Ramos (cell line): ENCODE results near the gene SNX9.

Experiments used
- in situ Hi-C: fragments of 300-500 bp; cut with MboI; formaldehyde crosslinking; loops from one replicate; pipeline ENCODE4 v1.14.3; 2022; ENCODE audit warnings: low sequenced_read_pairs; ENCODE audit not compliant: unreplicated experiment

The SNX9 gene

GRCh38 chr6:157984128-157984527, 161.1 kb downstream of the SNX9 start:
- in situ Hi-C loops: no loop called here

- in situ Hi-C loops: no loop called here
Observed at GRCh38 chr6:157984686-157985225, 161.7 kb downstream of the SNX9 start.

GRCh38 chr6:157985378-157986155, 162.5 kb downstream of the SNX9 start:
- in situ Hi-C loops: no loop called here

GRCh38 chr6:157987788-157988699, 165.0 kb downstream of the SNX9 start:
- in situ Hi-C loops: no loop called here

GRCh38 chr6:157988700-157989063, 165.6 kb downstream of the SNX9 start:
- in situ Hi-C loops: no loop called here

- in situ Hi-C loops: no loop called here
Observed at GRCh38 chr6:157989541-157990289, 166.7 kb downstream of the SNX9 start.

GRCh38 chr6:157990321-157991066, 167.4 kb downstream of the SNX9 start:
- in situ Hi-C loops: no loop called here

- in situ Hi-C loops: no loop called here
Observed at GRCh38 chr6:157991067-157991432, 168.0 kb downstream of the SNX9 start.

- in situ Hi-C loops: no loop called here
Observed at GRCh38 chr6:157993076-157993475, 170.0 kb downstream of the SNX9 start.

GRCh38 chr6:157994125-157994795, 171.2 kb downstream of the SNX9 start:
- in situ Hi-C loops: no loop called here
